HG03457 (cell line): ENCODE measurements around the gene RNF8.

Experiments used
- ATAC-seq: cut with Tn5 transposase; IDR thresholded peaks from one replicate; pipeline ENCODE4 v1.9.1; 2021; ENCODE audit warnings: moderate number of reproducible peaks; ENCODE audit not compliant: unreplicated experiment

Gene RNF8

DNA sequence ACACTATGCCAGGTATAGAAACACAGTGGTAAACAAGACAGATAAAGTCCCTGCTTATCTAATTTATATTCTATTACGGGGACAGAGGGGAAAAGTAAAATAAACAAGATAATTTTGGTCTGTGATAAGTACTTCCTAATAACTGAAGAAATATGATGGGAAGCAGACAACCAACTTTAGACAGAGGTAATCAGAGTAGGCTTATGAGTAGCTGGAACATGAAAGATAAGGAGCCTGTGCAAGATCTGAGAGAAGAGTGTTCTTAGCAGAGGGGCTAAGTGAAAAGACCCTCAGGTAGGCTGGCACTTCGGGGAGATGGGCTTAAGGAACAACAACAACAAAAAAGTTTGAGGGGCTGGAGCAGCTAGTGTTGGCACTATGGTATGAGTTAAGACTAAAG lies 4.1 kb downstream of the RNF8 start:
- ATAC-seq = no peak

DNA sequence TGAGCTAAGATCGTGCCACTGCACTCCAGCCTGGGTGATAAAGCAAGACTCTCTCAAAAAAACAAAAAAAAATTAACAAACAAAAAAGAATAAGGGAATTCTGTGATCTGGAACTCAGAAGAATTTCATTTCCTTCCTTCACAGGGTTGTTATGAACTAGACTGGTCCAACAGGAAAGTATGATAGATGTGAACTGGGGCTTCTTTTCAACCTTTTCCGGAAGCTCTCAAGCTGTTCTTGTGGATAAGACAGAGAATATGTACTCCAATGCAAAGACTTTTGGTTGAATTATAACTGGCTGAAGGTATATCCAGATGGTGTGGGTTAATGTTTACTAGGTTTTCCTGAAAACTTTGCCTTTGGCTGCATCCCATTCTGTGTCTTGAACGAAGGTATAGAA lies 5.3 kb downstream of the RNF8 start:
- ATAC-seq = no peak

DNA sequence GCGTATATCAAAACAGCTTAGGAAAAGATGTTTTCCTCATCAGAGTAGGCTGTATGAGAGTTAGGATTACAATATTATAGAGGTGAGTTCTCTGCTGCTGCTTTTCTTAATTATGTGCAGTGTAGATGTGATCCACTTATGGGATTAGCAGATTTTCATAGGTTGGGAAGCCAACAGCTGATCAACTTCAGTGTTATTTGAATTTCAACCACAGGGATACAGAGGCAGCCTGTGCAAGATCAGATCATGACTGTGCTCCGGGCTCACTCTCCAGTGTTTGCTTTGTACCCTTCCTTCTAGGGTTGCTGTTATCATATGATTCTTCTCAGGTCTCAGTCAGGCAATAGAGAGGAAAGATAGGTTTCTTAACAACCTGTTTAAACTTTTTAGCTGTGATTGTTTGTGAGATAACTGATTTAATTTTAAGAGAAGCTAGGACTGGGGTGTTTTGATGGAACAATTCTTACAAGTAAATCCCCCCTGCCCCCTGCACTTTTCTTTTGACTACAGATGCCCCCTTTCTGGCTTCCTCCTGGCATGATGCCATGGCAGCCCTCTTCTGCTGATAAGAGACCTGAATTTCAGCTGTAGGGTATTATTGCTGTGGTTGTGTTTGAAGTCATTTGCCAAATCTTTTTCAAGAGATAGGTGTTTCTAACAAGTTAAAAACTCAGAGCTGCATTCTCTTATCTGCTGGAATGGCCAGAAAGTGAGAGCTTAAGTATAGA lies 8.5 kb downstream of the RNF8 start:
- no peak for ATAC-seq

DNA sequence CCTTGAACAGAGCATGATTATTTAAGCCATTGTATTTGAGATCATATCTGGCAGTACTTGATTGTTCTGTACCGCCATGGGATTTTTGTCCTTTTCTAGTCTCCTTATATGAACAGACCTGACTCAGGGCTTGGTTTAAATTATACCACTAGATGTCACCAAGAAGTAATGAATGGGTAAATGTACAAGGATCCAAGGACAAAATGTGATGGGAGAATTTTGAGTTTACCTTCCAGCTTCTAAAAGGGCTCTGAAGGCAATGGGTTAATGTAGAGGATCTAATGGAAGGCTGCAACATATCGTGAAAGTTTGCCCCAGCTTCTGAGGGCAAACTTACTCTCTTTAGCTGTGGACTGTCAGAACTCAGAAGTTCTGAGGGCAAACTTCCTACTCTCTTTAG lies 12.0 kb downstream of the RNF8 start:
- no peak for ATAC-seq

DNA sequence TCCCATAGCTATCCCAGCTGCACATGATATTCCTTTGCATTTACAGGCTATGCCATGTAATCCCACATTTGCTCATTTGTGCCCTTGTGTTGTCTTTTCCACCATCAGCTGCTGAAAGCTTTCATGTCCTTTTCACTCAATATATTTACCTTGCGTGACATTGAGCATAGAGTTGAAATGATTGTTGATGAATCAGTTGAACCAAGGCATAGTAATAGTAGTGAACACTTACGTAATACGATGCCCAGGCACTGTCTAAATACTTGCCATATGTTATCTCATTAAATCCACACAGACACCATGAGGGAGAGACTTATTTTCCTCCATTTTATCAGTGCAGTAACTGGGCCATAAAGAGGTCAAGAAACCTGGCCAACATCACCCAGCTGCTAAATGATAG lies 13.1 kb downstream of the RNF8 start:
- no peak for ATAC-seq

DNA sequence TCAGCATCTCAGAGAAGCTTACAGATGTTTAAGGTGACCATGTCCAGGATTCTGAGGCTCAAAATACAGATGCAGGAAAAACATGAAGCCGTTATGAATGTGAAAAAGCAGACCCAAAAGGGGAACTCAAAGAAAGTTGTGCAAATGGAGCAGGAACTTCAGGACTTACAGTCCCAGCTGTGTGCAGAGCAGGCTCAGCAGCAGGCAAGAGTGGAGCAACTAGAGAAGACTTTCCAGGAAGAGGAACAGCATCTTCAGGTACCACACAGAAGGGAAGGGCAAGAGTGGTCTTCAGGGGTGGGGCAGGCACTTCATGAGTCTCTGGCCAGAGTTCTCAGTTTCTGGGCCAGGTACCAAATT lies 15.2 kb downstream of the RNF8 start:
- no peak for ATAC-seq

DNA sequence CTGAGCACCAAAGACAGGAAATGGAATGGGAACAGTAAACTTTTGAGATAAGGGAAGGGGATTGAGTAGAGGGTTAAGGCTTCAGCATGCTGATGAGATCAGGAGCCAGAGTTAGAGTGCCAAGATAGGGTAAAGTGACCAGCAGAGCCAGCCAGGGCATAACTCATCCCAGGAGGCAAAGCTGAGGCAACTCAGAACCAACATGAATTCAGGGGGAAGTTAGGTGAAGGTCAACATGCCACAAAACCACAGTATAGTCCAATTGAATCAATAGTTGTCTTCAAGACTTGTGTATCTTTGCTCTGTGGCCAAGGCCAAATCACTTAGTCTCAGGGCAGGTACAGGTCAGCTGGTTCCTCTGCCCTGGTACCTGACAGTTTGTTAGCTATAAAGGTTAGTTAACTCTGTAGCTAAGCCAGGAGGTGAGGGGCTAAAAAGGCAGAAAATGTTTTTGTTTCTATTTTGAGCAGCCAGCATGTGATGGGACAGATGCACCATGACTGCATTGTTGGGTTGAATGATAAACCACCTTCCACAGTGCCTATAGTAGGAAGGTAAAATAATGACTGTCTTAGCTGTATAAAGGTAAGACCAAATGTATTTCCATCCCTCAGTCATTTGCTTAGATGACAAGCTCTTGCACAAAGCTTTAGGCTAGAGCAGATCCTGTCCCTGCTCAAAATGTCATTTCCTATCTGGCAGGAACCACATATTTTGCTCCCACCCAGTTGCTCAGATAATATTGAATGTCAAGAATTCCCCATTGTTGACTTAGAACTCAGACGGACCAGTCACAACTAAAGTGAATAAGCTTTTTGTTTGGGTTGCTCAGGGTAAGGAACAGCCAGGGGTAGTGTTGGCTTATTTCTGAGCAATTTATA lies 15.8 kb downstream of the RNF8 start:
- no peak for ATAC-seq

DNA sequence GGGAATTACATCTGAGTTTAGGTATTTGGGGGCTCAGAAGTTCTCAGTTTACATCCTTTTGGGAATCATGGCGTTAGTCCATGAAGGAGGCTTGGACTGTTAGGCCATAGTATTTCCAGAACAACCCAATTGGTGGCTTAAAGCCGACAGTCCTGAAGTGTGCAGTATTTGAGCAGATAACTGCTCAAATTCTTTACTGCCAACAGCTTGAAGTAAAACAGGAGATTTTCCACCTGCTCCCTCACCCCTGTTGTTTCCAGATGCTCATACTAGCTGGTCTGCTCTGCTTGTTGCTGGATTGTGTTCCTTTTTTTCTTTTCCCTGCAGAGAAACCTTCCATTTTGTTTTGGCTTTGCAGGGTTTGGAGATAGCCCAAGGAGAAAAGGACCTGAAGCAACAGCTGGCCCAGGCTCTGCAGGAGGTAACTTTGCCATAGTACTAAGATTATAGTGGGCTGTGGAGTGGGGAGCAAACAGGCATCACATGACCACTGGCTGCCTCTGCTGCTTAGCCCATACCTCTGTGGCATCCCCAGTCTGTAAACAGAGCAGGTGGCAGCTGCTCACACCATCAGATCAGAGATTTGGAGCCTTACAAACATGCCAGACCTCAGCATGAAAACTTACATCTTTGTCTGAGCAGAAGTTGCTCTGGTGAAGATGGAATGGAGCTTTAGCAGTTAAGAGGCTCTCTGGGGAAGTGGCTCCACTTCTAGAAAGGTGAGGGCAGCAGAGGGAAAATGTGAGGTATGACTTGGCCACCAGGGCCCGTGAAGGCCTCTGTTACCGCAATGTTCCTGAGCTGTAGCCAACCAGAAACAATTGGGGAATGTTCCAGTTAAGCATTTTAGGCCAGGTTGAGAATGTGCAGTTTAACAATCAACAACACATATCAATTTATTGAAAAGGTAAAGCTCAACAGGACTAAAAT lies 17.6 kb downstream of the RNF8 start:
- ATAC-seq = no peak

DNA sequence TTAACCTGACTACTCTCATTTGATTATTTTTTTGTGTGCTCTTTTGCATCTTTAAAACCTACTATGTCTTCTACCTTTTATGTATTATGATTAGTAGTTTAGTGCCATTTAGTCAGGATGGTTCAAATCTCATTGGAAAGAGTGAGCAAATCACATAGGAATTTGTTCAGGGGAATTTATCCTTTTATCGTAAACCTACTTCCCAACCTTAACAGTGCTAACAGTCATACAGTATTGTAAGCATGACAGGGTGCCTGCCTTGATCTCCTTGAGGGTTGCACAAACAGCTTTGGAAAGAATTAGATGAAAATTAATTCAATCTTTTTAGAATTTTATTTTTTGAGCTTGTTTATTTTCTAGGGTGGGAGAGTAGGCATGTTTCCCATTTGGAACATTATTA lies 18.3 kb downstream of the RNF8 start:
- no peak for ATAC-seq

DNA sequence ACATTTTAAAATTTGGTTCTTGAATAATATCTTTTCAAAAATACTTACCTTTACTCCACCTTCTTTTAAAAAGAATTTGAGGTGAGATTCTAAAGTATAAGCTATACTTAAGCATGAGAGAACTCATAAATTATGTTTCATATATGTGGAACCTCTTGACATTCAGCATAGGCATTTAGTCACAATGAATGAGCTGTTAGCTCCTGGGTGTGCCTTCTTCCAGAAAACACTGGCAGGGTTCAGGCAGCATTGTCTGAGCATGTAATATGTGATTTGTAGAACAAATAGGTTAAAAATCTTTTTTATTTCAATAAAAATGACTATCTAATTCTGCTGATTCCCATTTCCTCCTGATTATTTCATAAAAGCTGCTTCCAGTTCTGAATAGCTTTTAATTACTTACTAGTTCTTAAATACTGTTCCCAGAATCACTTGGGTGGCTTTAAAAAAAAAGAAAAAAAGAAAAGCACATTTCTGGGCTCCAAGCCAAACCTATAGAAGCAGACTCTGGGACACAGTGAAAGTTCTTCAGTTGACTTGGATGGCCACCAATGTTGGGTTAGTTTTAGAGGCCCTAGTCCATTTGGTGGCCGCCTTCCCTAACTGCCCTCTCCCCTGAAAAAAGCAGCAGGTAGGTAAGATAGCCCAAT lies 20.2 kb downstream of the RNF8 start:
- ATAC-seq = no peak

DNA sequence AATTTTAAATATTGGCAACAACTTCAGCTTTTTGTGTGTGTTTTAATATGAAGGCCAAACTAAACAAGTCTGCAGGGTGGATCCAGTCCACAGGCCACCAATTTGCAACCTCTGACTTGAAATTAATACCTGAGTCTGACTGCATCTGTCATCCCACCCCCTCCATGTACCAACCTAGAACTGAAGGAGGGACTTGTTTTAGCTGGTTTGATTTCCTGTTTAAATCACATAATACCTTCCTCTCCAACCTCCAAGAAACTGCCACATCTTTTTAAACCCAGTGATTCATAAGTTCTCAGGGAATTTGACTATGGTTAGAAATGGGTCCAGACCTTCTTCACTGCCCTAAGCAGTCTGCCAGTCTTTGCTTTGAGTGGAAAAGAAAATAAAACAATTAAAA lies 21.6 kb downstream of the RNF8 start:
- ATAC-seq = no peak

DNA sequence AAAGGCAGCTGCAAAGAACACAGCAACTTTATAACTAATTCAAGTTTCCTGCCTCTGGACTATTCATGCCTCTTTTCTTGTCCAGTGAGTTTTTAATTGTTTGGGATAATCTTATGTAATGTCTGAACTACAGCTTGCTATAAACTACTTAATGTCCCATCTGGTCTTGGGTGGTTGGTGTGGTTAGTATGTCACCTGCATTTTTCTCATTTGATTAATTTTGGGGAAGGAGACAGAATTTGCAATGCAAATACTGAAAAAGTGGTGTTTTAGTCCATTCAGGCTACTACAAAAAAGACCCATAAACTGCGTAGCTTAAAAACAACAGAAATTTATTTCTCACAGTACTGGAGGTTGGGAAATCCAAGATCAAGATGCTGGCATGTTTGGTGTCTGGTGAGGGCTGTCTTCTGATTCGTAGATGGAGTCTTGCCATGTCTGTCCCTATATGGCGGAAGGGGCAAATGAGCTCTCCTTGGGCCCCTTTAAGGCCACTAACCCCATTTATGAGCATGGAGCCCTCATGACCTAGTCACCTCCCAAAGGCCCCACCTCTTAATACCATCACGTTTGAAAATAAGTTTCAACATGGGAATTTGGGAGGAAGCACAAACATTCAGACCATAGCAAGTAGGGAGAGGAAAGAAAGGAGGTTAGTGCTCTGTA lies 22.4 kb downstream of the RNF8 start:
- ATAC-seq = no peak

DNA sequence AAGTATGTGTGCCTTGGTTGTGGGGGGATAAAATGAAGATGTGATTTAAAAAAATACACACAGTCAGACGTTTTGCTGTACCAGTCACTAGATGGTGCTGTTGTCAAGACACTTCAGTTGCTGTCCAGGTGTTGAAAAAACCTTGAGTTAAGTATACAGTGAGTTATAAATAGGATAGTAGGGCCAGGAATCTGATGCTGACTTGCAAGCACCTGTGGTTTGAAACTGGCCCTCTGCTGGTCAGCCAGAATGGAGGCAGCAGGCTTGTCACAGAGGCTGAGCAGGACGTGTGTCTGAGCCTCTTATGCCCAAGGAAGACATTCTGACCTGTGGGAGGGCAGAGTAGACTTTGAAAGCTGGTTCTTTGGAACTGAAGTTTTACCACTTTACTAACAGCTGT lies 27.8 kb downstream of the RNF8 start:
- no peak for ATAC-seq

DNA sequence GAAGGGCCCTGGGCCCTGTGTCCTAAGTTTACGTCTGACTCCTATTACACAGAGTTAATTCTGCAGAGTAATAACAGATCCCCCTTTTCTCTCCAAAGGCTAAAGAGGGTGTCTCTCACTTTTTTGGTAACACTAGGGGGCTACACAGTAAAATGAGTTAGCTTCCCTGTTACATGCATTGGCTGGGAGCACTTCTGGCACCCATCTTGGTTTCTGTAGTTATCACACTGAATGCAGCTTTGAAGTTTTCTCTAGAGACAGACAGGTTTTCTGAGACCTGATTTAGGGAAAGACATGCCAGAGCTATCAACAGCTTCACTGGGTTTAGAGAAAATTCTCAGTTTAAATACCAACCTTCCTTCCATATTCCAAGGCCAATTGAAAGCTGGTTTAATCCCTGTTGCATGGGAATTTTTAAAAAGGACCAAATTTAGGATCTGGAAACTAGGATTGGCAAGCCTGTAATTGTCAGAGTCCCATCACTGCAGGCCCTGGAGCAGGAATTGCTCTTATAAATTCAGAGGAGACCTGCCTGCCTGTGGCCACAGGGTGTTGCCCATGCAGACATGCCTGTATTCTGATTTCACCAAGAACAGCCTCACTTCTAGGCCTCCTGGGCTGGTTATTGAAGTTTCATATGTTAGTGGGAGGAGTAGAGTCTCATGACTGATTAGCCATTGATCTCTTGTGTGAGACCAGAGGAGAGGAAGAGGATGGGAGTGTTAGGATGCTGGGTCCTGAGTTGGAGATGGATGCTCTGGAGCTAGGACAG lies 29.4 kb downstream of the RNF8 start:
- no peak for ATAC-seq

DNA sequence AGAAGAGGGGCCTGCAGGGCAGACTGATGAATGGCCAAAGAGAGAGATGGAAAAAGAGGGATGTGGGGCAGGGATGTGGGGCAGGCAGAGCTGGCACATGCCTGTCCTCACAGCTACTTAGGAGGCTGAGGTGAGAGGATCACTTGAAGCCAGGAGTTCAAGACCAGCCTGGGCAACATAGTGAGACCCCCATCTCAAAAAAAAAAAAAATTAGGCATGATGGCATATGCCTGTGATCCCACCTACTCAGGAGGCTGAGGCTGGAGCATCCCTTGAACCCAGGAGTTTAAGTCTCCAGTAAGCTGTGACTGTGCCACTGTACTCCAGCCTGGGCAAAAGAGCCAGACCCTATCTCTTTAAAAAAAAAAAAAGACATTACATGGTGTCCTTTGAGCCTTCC lies 34.8 kb downstream of the RNF8 start:
- no peak for ATAC-seq

DNA sequence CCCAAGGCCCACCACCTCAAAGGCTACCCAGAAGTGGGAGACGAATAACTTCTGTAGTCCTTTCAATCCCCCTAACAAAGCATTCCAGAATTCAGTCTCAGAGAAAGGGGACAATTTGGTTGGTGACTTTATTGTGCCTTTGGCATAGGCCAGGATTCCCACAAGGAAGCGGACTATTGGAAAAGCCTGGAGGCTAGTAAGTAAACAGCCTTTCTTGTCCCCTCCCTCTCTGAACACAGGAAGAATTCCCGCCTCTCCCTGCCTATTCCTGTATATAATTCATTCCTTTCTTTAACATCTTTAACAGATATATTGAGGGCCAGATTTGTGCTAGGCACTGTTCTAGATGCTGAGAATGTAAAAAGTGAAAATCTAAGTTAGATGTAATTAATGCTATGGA lies 36.1 kb downstream of the RNF8 start:
- ATAC-seq = no peak

DNA sequence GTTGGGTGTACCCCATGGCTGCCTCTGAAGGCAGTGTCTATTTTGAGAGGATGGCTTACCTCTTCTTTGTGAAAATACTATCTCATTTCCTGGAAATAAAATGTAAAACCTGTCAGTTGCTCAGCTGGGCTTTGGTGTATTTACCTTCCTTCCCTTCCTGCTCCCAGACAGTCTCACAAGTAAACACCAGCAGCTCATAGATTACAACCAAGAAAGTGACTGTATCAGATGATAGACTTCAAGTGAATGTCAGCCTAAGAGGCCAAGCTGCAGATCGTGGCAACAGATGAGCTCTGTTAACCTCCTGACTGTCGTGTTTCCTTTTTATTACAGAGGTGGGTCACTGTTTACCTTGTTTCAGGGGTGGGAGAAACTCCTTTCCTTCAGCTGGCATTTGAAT lies 37.3 kb downstream of the RNF8 start:
- ATAC-seq = no peak

DNA sequence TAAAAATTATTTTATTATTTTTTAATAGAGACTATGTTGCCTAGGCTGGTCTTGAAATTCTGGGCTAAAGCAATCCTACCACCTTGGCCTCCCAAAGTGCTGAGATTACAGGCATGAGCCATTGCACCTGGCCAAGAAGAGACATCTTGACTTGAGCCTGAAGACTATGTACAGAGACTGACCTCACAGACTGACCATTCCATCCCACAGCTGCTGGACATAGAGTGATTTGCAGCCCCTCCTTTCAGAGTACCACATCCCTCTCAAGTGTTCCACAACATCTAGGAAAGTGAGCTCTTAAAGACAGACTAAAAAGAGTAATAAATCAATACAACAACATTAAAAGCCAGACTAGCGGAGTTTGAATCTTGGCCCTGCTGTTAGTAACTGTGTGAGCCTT lies 39.0 kb downstream of the RNF8 start:
- no peak for ATAC-seq

DNA sequence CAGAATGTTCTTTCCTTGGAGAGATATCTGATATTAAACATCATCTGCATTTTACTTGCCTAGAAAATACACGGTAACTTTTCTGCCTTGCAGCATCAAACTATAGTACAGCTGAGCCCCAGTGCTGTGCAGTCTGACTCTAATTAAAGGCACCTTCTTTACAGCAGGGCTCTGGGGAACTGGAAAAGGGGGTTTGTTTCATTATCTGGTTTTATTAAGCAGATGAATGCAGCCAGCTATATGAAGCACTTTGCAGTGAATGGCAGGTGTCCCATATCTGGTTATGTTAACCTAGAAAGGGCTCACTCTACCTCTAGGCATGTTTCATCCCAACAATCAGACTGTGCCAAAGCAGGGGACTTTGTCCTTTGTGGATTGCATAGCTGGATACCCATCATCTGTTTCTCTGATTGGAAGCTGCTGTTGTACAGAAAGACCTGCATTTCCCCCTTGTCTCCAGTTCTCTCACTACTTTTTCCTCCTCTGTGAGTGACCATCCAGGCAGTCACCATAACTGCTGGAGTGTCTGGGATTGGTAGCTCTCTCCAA lies 39.7 kb downstream of the RNF8 start:
- ATAC-seq = no peak
